ENCODE measurements around the gene TXNDC16.
A peak's percentile ranks its signal among the peaks of the same experiment; 100 is the strongest.

Gene TXNDC16

DNA sequence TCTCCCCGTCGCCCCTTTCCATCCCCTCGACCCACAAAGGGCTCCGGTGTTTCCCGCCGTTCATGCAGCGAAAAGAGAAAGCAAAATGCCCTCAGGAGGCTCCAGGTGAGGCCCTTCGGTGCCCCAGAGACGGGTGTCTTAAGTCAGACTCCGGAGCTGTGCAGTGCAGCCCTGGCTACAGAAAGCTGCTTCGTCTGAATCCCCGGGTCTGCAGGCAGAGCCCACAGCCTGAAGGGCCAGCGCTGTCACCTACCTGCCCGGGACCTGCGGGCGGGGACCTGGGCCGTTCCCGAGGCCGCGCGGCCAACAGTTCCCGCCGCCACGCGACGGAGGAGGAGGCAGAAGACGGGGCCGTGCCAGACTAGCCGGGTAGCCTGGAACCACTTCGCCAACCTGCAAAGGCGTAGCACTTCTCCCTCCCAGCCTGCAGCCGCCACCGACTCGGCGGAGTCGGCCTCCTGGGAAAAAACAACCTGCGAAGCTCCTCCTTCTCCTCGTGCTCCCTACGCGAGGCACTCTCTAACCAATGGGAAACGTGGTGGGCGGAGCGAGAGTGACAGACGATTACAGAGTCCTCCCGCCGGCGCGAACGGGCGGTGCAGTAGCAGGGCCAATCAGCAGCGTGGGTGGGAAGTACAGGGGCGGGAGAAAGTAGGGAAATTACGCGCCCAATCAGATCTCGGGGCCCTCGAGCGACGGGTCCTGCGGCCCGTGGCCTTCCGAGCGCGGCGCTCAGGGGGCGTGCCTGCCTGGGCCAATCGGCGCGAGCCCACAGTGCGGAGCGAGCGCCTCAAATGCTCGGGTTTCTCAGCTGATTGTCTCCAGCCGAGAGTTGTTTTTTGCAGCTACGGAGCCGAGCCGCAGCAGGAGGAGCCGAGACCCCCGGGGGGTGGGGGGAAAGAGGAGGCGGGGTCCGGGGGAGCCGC, at the start of gene TXNDC16, which contains the start of gene GPR137C:
Gene TXNDC16 (minus strand): TSS at position 443 of the 926 bp plus-strand sequence. CDS start 8,948 bp downstream, outside the sequence.
Gene GPR137C (plus strand): TSS at position 774 of the 926 bp plus-strand sequence. CDS start 312 bp downstream, outside the sequence.
- peak; percentile 94 for TF ChIP-seq L3MBTL2 (conservative IDR thresholded peaks at IDR 0.05)
- no peak for TF ChIP-seq ELF4 (IDR thresholded peaks at IDR 0.05)
- no peak for TF ChIP-seq CTBP1 (IDR thresholded peaks at IDR 0.05; ENCODE audit: borderline replicate concordance)
- TF ChIP-seq ZNF384 (IDR thresholded peaks at IDR 0.05), result no peak
- TF ChIP-seq TARDBP (IDR thresholded peaks at IDR 0.05), result no peak
- no peak for TF ChIP-seq BHLHE40 (IDR thresholded peaks at IDR 0.05; ENCODE audit: borderline replicate concordance)
- peak; percentile 99 for TF ChIP-seq PKNOX1 (IDR thresholded peaks at IDR 0.05)
- no peak for TF ChIP-seq SUZ12 (IDR thresholded peaks at IDR 0.05)
- peak; percentile 93 for DNase-seq (ENCODE audit: extremely low spot score)
- CTCF ChIA-PET, result interaction anchor here (0.5 to 1.2 kb wide), 4 partner anchors 16 to 233 kb away, joined by 3 to 4 read pairs (median 3); no protein-coding TSS in a partner anchor
- POLR2A ChIA-PET, result interaction anchor here (0.6 to 2.9 kb wide), 11 partner anchors 9 to 803 kb away, joined by 3 to 18 read pairs (median 4); partner anchors contain the start of genes GNPNAT1 and PSMC6

- no peak for TF ChIP-seq FOXA1 (IDR thresholded peaks at IDR 0.05)
- no peak for DNase-seq (ENCODE audit: extremely low spot score)
- ChIA-PET POLR2A (no interaction called here), CTCF (no interaction called here)
Observed at GRCh38 chr14:52599974-52600373, 47.7 kb upstream of the TXNDC16 start.

DNA sequence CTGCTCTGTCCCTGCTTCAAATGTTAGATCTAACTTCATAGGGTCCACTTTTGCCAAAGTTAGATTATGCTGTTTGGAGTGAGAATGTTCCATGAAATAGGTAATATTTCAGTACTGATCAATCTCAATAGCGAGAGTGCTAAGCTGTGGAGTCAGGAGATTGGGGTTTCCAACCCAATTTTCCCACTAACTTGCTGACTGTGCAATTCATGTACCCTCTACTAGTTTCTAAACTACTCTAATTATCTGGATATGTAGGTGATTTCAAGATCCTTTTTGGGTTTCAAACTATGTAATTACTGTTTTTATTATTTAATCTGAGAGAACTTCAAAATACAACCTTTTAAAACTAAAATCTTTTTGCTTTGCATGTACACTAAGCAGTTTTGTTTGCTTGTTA, 46.3 kb upstream of the TXNDC16 start:
- CTCF ChIA-PET, result no interaction called here
- no peak for DNase-seq (ENCODE audit: extremely low spot score)
- TF ChIP-seq FOXK2 (IDR thresholded peaks at IDR 0.05), result no peak
- no peak for TF ChIP-seq ELF4 (IDR thresholded peaks at IDR 0.05)
- no peak for TF ChIP-seq PKNOX1 (IDR thresholded peaks at IDR 0.05)
- no peak for TF ChIP-seq HDGF (IDR thresholded peaks at IDR 0.05; ENCODE audit: borderline replicate concordance)
- no peak for TF ChIP-seq L3MBTL2 (conservative IDR thresholded peaks at IDR 0.05)
- TF ChIP-seq SP1 (IDR thresholded peaks at IDR 0.05), result no peak
- TF ChIP-seq LEF1 (IDR thresholded peaks at IDR 0.05; ENCODE audit: borderline replicate concordance), result no peak
- TF ChIP-seq NFRKB (IDR thresholded peaks at IDR 0.05), result no peak
- no peak for TF ChIP-seq SUZ12 (IDR thresholded peaks at IDR 0.05)
- TF ChIP-seq ZNF384 (IDR thresholded peaks at IDR 0.05), result no peak
- TF ChIP-seq FOXM1 (IDR thresholded peaks at IDR 0.05; ENCODE audit: borderline replicate concordance), result no peak
- TF ChIP-seq FOXA1 (IDR thresholded peaks at IDR 0.05), result no peak
- TF ChIP-seq CTBP1 (IDR thresholded peaks at IDR 0.05; ENCODE audit: borderline replicate concordance), result no peak
- no peak for TF ChIP-seq TARDBP (IDR thresholded peaks at IDR 0.05)
- TF ChIP-seq BHLHE40 (IDR thresholded peaks at IDR 0.05; ENCODE audit: borderline replicate concordance), result no peak
- POLR2A ChIA-PET, result no interaction called here

DNA sequence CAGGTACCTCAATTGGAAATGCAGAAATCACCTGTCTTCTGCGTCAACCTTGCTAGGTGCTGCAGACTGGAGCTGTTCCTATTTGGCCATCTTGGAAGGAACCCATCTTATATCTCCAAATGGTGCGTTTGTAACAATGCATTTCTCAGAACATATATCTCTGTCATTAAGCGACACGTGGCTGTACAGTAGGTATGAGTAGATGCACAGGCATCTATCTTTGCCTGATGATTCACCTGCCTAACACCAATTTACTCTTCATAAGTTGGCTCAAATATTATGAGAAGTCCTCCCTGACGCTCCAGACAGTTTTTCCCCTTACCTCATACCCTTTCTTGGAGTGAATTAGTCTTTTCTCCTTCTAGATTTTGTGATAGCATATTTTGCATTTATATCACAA, 44.6 kb upstream of the TXNDC16 start:
- TF ChIP-seq SUZ12 (IDR thresholded peaks at IDR 0.05) (no peak), TARDBP (IDR thresholded peaks at IDR 0.05) (no peak), LEF1 (IDR thresholded peaks at IDR 0.05; ENCODE audit: borderline replicate concordance) (no peak), PKNOX1 (IDR thresholded peaks at IDR 0.05) (no peak), CTBP1 (IDR thresholded peaks at IDR 0.05; ENCODE audit: borderline replicate concordance) (no peak), FOXM1 (IDR thresholded peaks at IDR 0.05; ENCODE audit: borderline replicate concordance) (no peak), L3MBTL2 (conservative IDR thresholded peaks at IDR 0.05) (no peak), SP1 (IDR thresholded peaks at IDR 0.05) (no peak), FOXA1 (IDR thresholded peaks at IDR 0.05) (no peak), NFRKB (IDR thresholded peaks at IDR 0.05) (no peak), ARNT (IDR thresholded peaks at IDR 0.05) (no peak), BHLHE40 (IDR thresholded peaks at IDR 0.05; ENCODE audit: borderline replicate concordance) (no peak), ZNF384 (IDR thresholded peaks at IDR 0.05) (no peak), ELF4 (IDR thresholded peaks at IDR 0.05) (no peak), FOXK2 (IDR thresholded peaks at IDR 0.05) (no peak), HDGF (IDR thresholded peaks at IDR 0.05; ENCODE audit: borderline replicate concordance) (no peak)
- no peak for DNase-seq (ENCODE audit: extremely low spot score)
- ChIA-PET CTCF (no interaction called here), POLR2A (no interaction called here)

DNA sequence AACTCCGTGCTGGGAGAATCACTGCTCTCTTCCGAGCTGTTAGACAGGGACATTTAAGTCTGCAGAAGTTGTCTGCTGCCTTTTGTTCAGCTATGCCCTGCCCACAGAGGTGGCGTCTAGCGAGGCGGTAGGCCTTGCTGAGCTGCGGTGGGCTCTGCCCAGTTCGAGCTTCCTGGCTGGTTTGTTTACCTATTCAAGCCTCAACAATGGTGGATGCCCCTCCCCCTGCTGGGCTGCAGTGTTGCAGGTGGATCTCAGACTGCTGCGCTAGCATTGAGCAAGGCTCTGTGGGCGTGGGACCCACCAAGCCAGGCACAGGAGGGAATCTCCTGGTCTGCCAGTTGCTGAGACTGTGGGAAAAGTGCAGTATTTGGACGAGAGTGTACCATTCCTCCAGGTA, 44.0 kb upstream of the TXNDC16 start:
- ChIA-PET POLR2A (no interaction called here), CTCF (no interaction called here)
- DNase-seq (ENCODE audit: extremely low spot score), result no peak
- TF ChIP-seq HDGF (IDR thresholded peaks at IDR 0.05; ENCODE audit: borderline replicate concordance) (no peak), FOXA1 (IDR thresholded peaks at IDR 0.05) (no peak), PKNOX1 (IDR thresholded peaks at IDR 0.05) (no peak), TARDBP (IDR thresholded peaks at IDR 0.05) (no peak), SP1 (IDR thresholded peaks at IDR 0.05) (no peak), SUZ12 (IDR thresholded peaks at IDR 0.05) (no peak), L3MBTL2 (conservative IDR thresholded peaks at IDR 0.05) (no peak), ARNT (IDR thresholded peaks at IDR 0.05) (no peak), ELF4 (IDR thresholded peaks at IDR 0.05) (no peak), BHLHE40 (IDR thresholded peaks at IDR 0.05; ENCODE audit: borderline replicate concordance) (no peak), ZNF384 (IDR thresholded peaks at IDR 0.05) (no peak)
